Hepatocyte (in vitro differentiated cells): ENCODE results near the gene ZNF438.

Experiments
- CTCF ChIP-seq: fragments of 200-600 bp; sonication (generic); IDR thresholded peaks from 2 replicates; pipeline ENCODE4 v1.5.1; 2016; ENCODE audit warnings: antibody characterized with exemption, mild to moderate bottlenecking; ENCODE audit not compliant: poor library complexity
- EZH2 ChIP-seq: fragments of 200-600 bp; sonication (generic); IDR thresholded peaks from 2 replicates; pipeline ENCODE4 v1.6.1; 2016; ENCODE audit warnings: antibody characterized with exemption, mild to moderate bottlenecking, borderline replicate concordance

GRCh38 chr10:30917789-30918188, 113.9 kb downstream of the ZNF438 start:
- no peak for TF ChIP-seq CTCF
- TF ChIP-seq EZH2 = no peak
